GM23338 (cell line): Measurements from ENCODE around the gene NXPE3. TPM values are rescaled to one million over a fixed set of nuclear protein-coding genes. Genes with fewer than 3 reads are reported as not detected.

ENCODE experiments used
- ATAC-seq: fragments of 200-7000 bp; cut with Tn5 transposase; 3 replicates; pipeline ENCODE4 v1.9.1; 2020
- DNase-seq: peaks from one replicate; pipeline ENCODE4 v3.0.0-alpha.2; 2015; ENCODE audit warnings: low spot score
- H2AFZ ChIP-seq: fragments of 200-600 bp; sonication (generic); 2 replicates; pipeline ENCODE4 v1.8.0; 2016; ENCODE audit warnings: antibody characterized with exemption, mild to moderate bottlenecking, moderate library complexity
- H3F3A ChIP-seq: fragments of 200-600 bp; sonication (generic); replicated peaks from 2 replicates; pipeline ENCODE4 v1.8.0; 2017; ENCODE audit warnings: antibody characterized with exemption, mixed run types, low read depth
- H3K27ac ChIP-seq: fragments of 200-600 bp; sonication (generic); 2 replicates; pipeline ENCODE4 v1.6.1; 2016; ENCODE audit warnings: low read depth
- H3K27me3 ChIP-seq: fragments of 200-600 bp; sonication (generic); 2 replicates; pipeline ENCODE4 v1.8.0; 2016; ENCODE audit warnings: mild to moderate bottlenecking, mixed run types, moderate library complexity; ENCODE audit not compliant: insufficient read depth
- H3K36me3 ChIP-seq: fragments of 200-600 bp; sonication (generic); 2 replicates; pipeline ENCODE4 v1.8.0; 2016; ENCODE audit warnings: mild to moderate bottlenecking; ENCODE audit not compliant: insufficient read depth
- H3K4me1 ChIP-seq: fragments of 200-600 bp; sonication (generic); 2 replicates; pipeline ENCODE4 v1.8.0; 2016; ENCODE audit warnings: mild to moderate bottlenecking, moderate library complexity; ENCODE audit not compliant: insufficient read depth
- H3K4me2 ChIP-seq: fragments of 200-600 bp; sonication (generic); 2 replicates; pipeline ENCODE4 v1.7.1; 2017; ENCODE audit warnings: mixed run types
- H3K4me3 ChIP-seq: fragments of 200-600 bp; sonication (generic); 2 replicates; pipeline ENCODE4 v1.6.1; 2016; ENCODE audit warnings: mixed run types
- H3K79me2 ChIP-seq: fragments of 200-600 bp; sonication (generic); replicated peaks from 2 replicates; pipeline ENCODE4 v1.8.0; 2017; ENCODE audit warnings: mild to moderate bottlenecking; ENCODE audit not compliant: insufficient read depth
- H3K9me2 ChIP-seq: fragments of 200-600 bp; sonication (generic); 2 replicates; pipeline ENCODE4 v1.8.0; 2017; ENCODE audit not compliant: insufficient read depth
- H4K20me1 ChIP-seq: fragments of 200-600 bp; sonication (generic); replicated peaks from 2 replicates; pipeline ENCODE4 v1.8.0; 2017; ENCODE audit warnings: mild to moderate bottlenecking; ENCODE audit not compliant: insufficient read depth
- H3K27ac Mint-ChIP-seq: 2 replicates; pipeline ENCODE4 v1.8.0; 2020; ENCODE audit warnings: inconsistent platforms, mild to moderate bottlenecking, moderate library complexity, mixed read lengths
- H3K27me3 Mint-ChIP-seq: 3 replicates; pipeline ENCODE4 v1.8.0; 2022; ENCODE audit warnings: low read depth, mild to moderate bottlenecking, moderate library complexity, mixed read lengths, inconsistent platforms; ENCODE audit not compliant: insufficient read depth, poor library complexity
- H3K36me3 Mint-ChIP-seq: 3 replicates; pipeline ENCODE4 v1.8.0; 2021; ENCODE audit warnings: low read depth, mild to moderate bottlenecking, inconsistent platforms, moderate library complexity, mixed read lengths
- H3K4me1 Mint-ChIP-seq: 3 replicates; pipeline ENCODE4 v1.8.0; 2020; ENCODE audit warnings: mild to moderate bottlenecking, inconsistent platforms, mixed read lengths
- H3K4me3 Mint-ChIP-seq: 3 replicates; pipeline ENCODE4 v1.8.0; 2021; ENCODE audit warnings: moderate library complexity, mild to moderate bottlenecking, inconsistent platforms, mixed read lengths
- H3K9me3 Mint-ChIP-seq: 3 replicates; pipeline ENCODE4 v1.8.0; 2020; ENCODE audit warnings: moderate library complexity, mild to moderate bottlenecking, inconsistent platforms, mixed read lengths
- CREB1 ChIP-seq: fragments of 250-450 bp; sonication (Bioruptor Pico); IDR thresholded peaks from 2 replicates; pipeline ENCODE4 v1.5.0; 2020; ENCODE audit warnings: low read depth, mild to moderate bottlenecking, moderate library complexity
- EZH2 ChIP-seq: fragments of 200-600 bp; sonication (generic); IDR thresholded peaks from one replicate; pipeline ENCODE4 v1.8.0; 2017; ENCODE audit warnings: antibody characterized with exemption, mild to moderate bottlenecking, low read depth; ENCODE audit not compliant: unreplicated experiment
- JUNB ChIP-seq: IDR thresholded peaks from one replicate; pipeline ENCODE4 v1.6.1; 2016; ENCODE audit warnings: antibody characterized with exemption; ENCODE audit not compliant: unreplicated experiment
- STAT1 ChIP-seq: IDR thresholded peaks from one replicate; pipeline ENCODE4 v1.6.1; 2016; ENCODE audit warnings: antibody characterized with exemption; ENCODE audit not compliant: unreplicated experiment
- ZNF114 ChIP-seq: fragments of 250-450 bp; sonication (Bioruptor Pico); IDR thresholded peaks from 2 replicates; pipeline ENCODE4 v1.5.0; 2020; ENCODE audit warnings: mild to moderate bottlenecking, moderate library complexity
- polyA plus RNA-seq: library from polyadenylated mRNA; unstranded; fragments of >200 nt; fragmentation: Nextera tagmentation; extraction: Ambion mirVana; gene quantifications from 2 replicates; pipeline ENCODE4 v1.2.1, GENCODE V29; 2016
- total RNA-seq: library from RNA; depleted of rRNA; stranded (reverse); fragments of >200 nt; shearing (Covaris generic); gene quantifications from 2 replicates; pipeline ENCODE4 v1.2.3, GENCODE V29; 2014
- TF ChIP-seq, protein P1 (sequence below), 2 experiments: fragments of 200-600 bp in 1 of 2; sonication (generic) in 1 of 2; conservative IDR thresholded peaks; 2 replicates each; pipeline versions ENCODE4 v1.5.1 to v1.6.1; 2016 to 2017; ENCODE audit warnings: antibody characterized with exemption in 2 of 2, low read depth in 2 of 2, mild to moderate bottlenecking in 2 of 2, moderate library complexity in 1 of 2
- TF ChIP-seq, protein P2 (sequence below): IDR thresholded peaks from 2 replicates; pipeline ENCODE4 v1.6.1; 2016; ENCODE audit warnings: antibody characterized with exemption

NXPE3 gene
- total and polyA plus RNA-seq, 2 experiments from 2014 or later = 13.3 to 20.8 TPM

DNA sequence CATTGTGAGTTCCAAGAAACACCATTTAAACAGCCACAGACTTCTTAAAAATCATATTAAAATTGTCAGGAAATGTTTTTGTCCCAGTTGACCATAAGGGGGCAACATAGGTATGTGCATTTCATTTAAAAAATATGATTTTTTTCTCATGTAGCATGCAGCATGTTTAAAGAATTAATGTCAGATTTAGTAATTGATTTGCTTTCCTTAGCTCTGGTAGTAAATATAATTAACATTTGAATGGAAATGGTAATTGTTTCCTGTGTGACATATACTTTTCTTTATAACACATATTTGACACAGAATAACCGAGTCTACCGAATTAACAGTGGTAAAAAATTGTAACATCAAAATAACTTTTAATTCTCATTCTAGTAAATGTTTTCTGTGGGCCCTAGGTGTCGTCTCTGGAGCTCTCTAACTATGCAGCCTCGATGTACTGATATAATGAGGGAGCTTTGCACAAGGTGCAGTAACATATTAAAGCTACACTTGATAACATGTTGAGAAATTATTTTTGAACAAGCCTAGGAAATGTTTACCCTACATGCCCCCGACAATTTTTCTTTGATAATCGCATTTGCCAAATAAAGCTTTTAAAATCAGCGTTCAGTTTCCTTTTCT lies 34.9 kb downstream of the NXPE3 start:
- H3K9me2 ChIP-seq = no peaks in the 10 kb centered on the region
- no peak for TF ChIP-seq CREB1 (CRISPR knock-in tag)
- TF ChIP-seq, protein P1, sequence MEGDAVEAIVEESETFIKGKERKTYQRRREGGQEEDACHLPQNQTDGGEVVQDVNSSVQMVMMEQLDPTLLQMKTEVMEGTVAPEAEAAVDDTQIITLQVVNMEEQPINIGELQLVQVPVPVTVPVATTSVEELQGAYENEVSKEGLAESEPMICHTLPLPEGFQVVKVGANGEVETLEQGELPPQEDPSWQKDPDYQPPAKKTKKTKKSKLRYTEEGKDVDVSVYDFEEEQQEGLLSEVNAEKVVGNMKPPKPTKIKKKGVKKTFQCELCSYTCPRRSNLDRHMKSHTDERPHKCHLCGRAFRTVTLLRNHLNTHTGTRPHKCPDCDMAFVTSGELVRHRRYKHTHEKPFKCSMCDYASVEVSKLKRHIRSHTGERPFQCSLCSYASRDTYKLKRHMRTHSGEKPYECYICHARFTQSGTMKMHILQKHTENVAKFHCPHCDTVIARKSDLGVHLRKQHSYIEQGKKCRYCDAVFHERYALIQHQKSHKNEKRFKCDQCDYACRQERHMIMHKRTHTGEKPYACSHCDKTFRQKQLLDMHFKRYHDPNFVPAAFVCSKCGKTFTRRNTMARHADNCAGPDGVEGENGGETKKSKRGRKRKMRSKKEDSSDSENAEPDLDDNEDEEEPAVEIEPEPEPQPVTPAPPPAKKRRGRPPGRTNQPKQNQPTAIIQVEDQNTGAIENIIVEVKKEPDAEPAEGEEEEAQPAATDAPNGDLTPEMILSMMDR (conservative IDR thresholded peaks at IDR 0.05; ENCODE audit: low read depth in 2 of 2) = peak; percentile 52 to 85
- H3K27me3 ChIP-seq = no peaks in the 10 kb centered on the region
- peaks cover 4% of the 10 kb centered on the region for H3K27me3 Mint-ChIP-seq
- peak; percentile 40 for DNase-seq
- H3K79me2 ChIP-seq = no peaks in the 10 kb centered on the region
- H3K4me3 Mint-ChIP-seq = no peak overlapping the region
- H3K4me3 ChIP-seq = no peak overlapping the region
- H3F3A ChIP-seq = no peaks in the 10 kb centered on the region
- 0 out of 2 replicates have a peak overlapping the region, but pooled peaks have one; percentile 2 for H3K27ac Mint-ChIP-seq
- no peaks in the 10 kb centered on the region for H3K4me1 ChIP-seq
- no peak for ATAC-seq
- H4K20me1 ChIP-seq = no peaks in the 10 kb centered on the region
- H2AFZ ChIP-seq = no peak overlapping the region
- H3K4me1 Mint-ChIP-seq = peaks cover 13% of the 10 kb centered on the region; the same call in 2 of the 3 replicates
- H3K27ac ChIP-seq = no peak overlapping the region
- no peaks in the 10 kb centered on the region for H3K9me3 Mint-ChIP-seq
- H3K36me3 Mint-ChIP-seq = no peaks in the 10 kb centered on the region
- H3K36me3 ChIP-seq = no peaks in the 10 kb centered on the region
- H3K4me2 ChIP-seq = no peak overlapping the region

DNA sequence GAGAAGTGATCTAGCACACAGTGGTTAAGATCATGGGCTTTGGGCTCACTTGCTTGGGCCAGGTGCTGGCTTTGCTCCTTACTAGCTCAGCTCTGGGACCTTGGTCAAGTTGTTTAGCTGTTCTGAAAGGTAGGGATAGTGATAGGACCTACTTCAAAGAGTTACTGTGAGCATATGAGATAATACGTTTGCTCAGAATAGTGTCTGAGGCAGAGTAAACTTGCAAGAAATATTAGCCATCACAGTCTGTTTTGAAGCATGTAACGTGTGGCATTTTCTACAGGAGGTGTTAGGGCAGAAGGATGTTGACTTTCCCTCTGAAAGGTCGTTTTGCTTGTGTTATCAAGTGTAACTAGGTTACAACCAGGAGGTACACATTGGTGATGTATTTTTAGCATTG lies 35.8 kb downstream of the NXPE3 start:
- no peak overlapping the region for H3K27ac Mint-ChIP-seq
- no peak overlapping the region for H3K27ac ChIP-seq

More for the DNA sequence above, 35.8 kb downstream of the NXPE3 start:
- TF ChIP-seq EZH2 = no peak
- TF ChIP-seq CREB1 (CRISPR knock-in tag) = no peak
- no peak for TF ChIP-seq STAT1
- TF ChIP-seq ZNF114 (CRISPR knock-in tag) = no peak
- TF ChIP-seq, protein P1 (conservative IDR thresholded peaks at IDR 0.05; ENCODE audit: low read depth in 2 of 2) = no peak
- TF ChIP-seq, protein P2, sequence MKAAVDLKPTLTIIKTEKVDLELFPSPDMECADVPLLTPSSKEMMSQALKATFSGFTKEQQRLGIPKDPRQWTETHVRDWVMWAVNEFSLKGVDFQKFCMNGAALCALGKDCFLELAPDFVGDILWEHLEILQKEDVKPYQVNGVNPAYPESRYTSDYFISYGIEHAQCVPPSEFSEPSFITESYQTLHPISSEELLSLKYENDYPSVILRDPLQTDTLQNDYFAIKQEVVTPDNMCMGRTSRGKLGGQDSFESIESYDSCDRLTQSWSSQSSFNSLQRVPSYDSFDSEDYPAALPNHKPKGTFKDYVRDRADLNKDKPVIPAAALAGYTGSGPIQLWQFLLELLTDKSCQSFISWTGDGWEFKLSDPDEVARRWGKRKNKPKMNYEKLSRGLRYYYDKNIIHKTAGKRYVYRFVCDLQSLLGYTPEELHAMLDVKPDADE = no peak
- no peak for TF ChIP-seq JUNB
- no peaks in the 10 kb centered on the region for H3K27me3 ChIP-seq
- no peak overlapping the region for H3K4me2 ChIP-seq
- Mint-ChIP-seq H3K27me3 (peaks cover 4% of the 10 kb centered on the region), H3K4me1 (peaks cover 6% of the 10 kb centered on the region; the same call in 2 of the 3 replicates), H3K9me3 (no peaks in the 10 kb centered on the region), H3K4me3 (no peak overlapping the region), H3K36me3 (no peaks in the 10 kb centered on the region)
- H3K9me2 ChIP-seq = no peaks in the 10 kb centered on the region
- no peaks in the 10 kb centered on the region for H3K36me3 ChIP-seq
- no peaks in the 10 kb centered on the region for H3K79me2 ChIP-seq
- DNase-seq = no peak
- no peak overlapping the region for H2AFZ ChIP-seq
- H4K20me1 ChIP-seq = no peaks in the 10 kb centered on the region
- no peak for ATAC-seq
- no peak overlapping the region for H3K4me3 ChIP-seq
- no peaks in the 10 kb centered on the region for H3K4me1 ChIP-seq
- no peaks in the 10 kb centered on the region for H3F3A ChIP-seq
